GM19395 (cell line): ENCODE measurements around the gene TRIM29.
A peak's percentile ranks its signal among the peaks of the same experiment; 100 is the strongest.

Source experiments
- ATAC-seq: cut with Tn5 transposase; IDR thresholded peaks from one replicate; pipeline ENCODE4 v1.9.1; 2021; ENCODE audit warnings: mild to moderate bottlenecking, moderate library complexity; ENCODE audit not compliant: unreplicated experiment

TRIM29 gene

GRCh38 chr11:120124355-120124754 lies 13.6 kb downstream of the TRIM29 start:
- no peak for ATAC-seq

- ATAC-seq, result no peak
Observed at GRCh38 chr11:120123946-120124345, 14.0 kb downstream of the TRIM29 start.

- ATAC-seq, result no peak
Observed at GRCh38 chr11:120122924-120123683, 14.8 kb downstream of the TRIM29 start.

GRCh38 chr11:120121914-120122473 lies 15.9 kb downstream of the TRIM29 start:
- ATAC-seq, result no peak

- ATAC-seq, result no peak
Observed at GRCh38 chr11:120121336-120121735, 16.6 kb downstream of the TRIM29 start.

- ATAC-seq, result no peak
Observed at GRCh38 chr11:120120805-120121335, 17.0 kb downstream of the TRIM29 start.

- ATAC-seq, result no peak
Observed at GRCh38 chr11:120119121-120119520, 18.8 kb downstream of the TRIM29 start.

- ATAC-seq, result no peak
Observed at GRCh38 chr11:120117991-120118390, 19.9 kb downstream of the TRIM29 start.

- no peak for ATAC-seq
Observed at GRCh38 chr11:120116966-120117365, 20.9 kb downstream of the TRIM29 start.

- no peak for ATAC-seq
Observed at GRCh38 chr11:120115272-120116000, 22.5 kb downstream of the TRIM29 start.

- no peak for ATAC-seq
Observed at GRCh38 chr11:120112174-120112796, 25.6 kb downstream of the TRIM29 start.

GRCh38 chr11:120109531-120109930 lies 28.4 kb downstream of the TRIM29 start:
- no peak for ATAC-seq

- no peak for ATAC-seq
Observed at GRCh38 chr11:120108785-120109168, 29.1 kb downstream of the TRIM29 start.

GRCh38 chr11:120108154-120108784 lies 29.6 kb downstream of the TRIM29 start:
- peak; percentile 52 for ATAC-seq

GRCh38 chr11:120107692-120108091 lies 30.2 kb downstream of the TRIM29 start:
- ATAC-seq, result no peak

- no peak for ATAC-seq
Observed at GRCh38 chr11:120106354-120107150, 31.4 kb downstream of the TRIM29 start.

GRCh38 chr11:120105576-120105975 lies 32.3 kb downstream of the TRIM29 start:
- ATAC-seq, result no peak

- ATAC-seq, result no peak
Observed at GRCh38 chr11:120104041-120104565, 33.8 kb downstream of the TRIM29 start.

GRCh38 chr11:120102864-120103122 lies 35.1 kb downstream of the TRIM29 start:
- no peak for ATAC-seq
